Esophagus muscularis mucosa (tissue), 3 donors: ENCODE measurements around the gene HPS1.

Experiments
- CTCF ChIP-seq, 3 experiments: fragments of 200-600 bp in 2 of 3; fragments of 450-650 bp in 1 of 3; sonication (generic) in 2 of 3; IDR thresholded peaks; one replicate each; pipeline ENCODE4 v1.5.1; 2017 to 2019; ENCODE audit warnings: antibody characterized with exemption in 3 of 3, mild to moderate bottlenecking in 2 of 3, moderate library complexity in 1 of 3
- POLR2A ChIP-seq: fragments of 450-650 bp; IDR thresholded peaks from one replicate; pipeline ENCODE4 v1.6.1; 2017; ENCODE audit warnings: antibody characterized with exemption, moderate library complexity, mild to moderate bottlenecking, low read depth
- POLR2AphosphoS5 ChIP-seq, 2 donors: sonication (generic); formaldehyde crosslinking; IDR thresholded peaks; one replicate each; pipeline ENCODE4 v1.6.1; 2017; ENCODE audit warnings: antibody characterized with exemption in 2 of 2

- no peak for TF ChIP-seq CTCF (IDR thresholded peaks at IDR 0.05)
- TF ChIP-seq POLR2AphosphoS5 (IDR thresholded peaks at IDR 0.05): no peak
- no peak for TF ChIP-seq POLR2A
Measured at GRCh38 chr10:98457721-98458120, 11.0 kb upstream of the HPS1 start.
